ENCODE measurements around the gene ETV2. TPM values are rescaled to one million over a fixed set of nuclear protein-coding genes. Genes with fewer than 3 reads are reported as not detected.
"Not testable (repeated sequence)": the region's sequence is repeated elsewhere in the genome, so short reads cannot be mapped to it uniquely, and the experiment has no call there.

Gene ETV2
- polyA plus RNA-seq, 1 donor, result 3.4 TPM

- DNase-seq, result no peak
Measured at GRCh38 chr19:35657904-35658700, 16.6 kb downstream of the ETV2 start.

GRCh38 chr19:35661995-35662340 lies 20.4 kb downstream of the ETV2 start:
- no peak for DNase-seq

GRCh38 chr19:35663981-35664380 lies 22.4 kb downstream of the ETV2 start:
- DNase-seq, result no peak

- no peak for DNase-seq
Measured at GRCh38 chr19:35665157-35665556, 23.6 kb downstream of the ETV2 start.

GRCh38 chr19:35665604-35666003 lies 24.1 kb downstream of the ETV2 start:
- DNase-seq, result no peak

GRCh38 chr19:35666251-35666913 lies 24.8 kb downstream of the ETV2 start, which contains the start of gene UPK1A:
UPK1A (plus strand) TSS chr19:35666517; CDS start chr19:35666813, 296 bp downstream.
- DNase-seq, result no peak

GRCh38 chr19:35669566-35669965 lies 28.0 kb downstream of the ETV2 start:
- no peak for DNase-seq

GRCh38 chr19:35669974-35670373 lies 28.4 kb downstream of the ETV2 start:
- DNase-seq, result no peak

GRCh38 chr19:35670686-35671085 lies 29.1 kb downstream of the ETV2 start:
- DNase-seq, result no peak

GRCh38 chr19:35671818-35672217 lies 30.3 kb downstream of the ETV2 start:
- no peak for DNase-seq

GRCh38 chr19:35673121-35673804 lies 31.7 kb downstream of the ETV2 start:
- DNase-seq, result no peak

- no peak for DNase-seq
Measured at GRCh38 chr19:35675589-35676140, 34.1 kb downstream of the ETV2 start.

GRCh38 chr19:35689836-35690235 lies 48.3 kb downstream of the ETV2 start:
- no peak for DNase-seq

GRCh38 chr19:35691106-35691505 lies 49.6 kb downstream of the ETV2 start:
- DNase-seq, result not testable (repeated sequence)

- DNase-seq, result no peak
Measured at GRCh38 chr19:35692010-35692409, 50.5 kb downstream of the ETV2 start.

- no peak for DNase-seq
Measured at GRCh38 chr19:35693422-35693821, 51.9 kb downstream of the ETV2 start.

GRCh38 chr19:35693835-35694599 lies 52.5 kb downstream of the ETV2 start:
- DNase-seq, result peak; percentile 83

Other genes with a start within 250 kb of the ETV2 start
- gene FFAR2, start 193.5 kb upstream of the ETV2 start, polyA plus RNA-seq (ENCODE audit: insufficient read length), result 0.65 TPM
- gene KRTDAP, start 151.3 kb upstream of the ETV2 start, polyA plus RNA-seq (ENCODE audit: insufficient read length), result 6.6 TPM
- 4.2 TPM for gene DMKN, start 128.1 kb upstream of the ETV2 start, polyA plus RNA-seq (ENCODE audit: insufficient read length)
- gene SBSN, start 113.4 kb upstream of the ETV2 start, polyA plus RNA-seq (ENCODE audit: insufficient read length), result 0.74 TPM
- not detected for gene GAPDHS, start 108.3 kb upstream of the ETV2 start, polyA plus RNA-seq (ENCODE audit: insufficient read length)
- 48.9 TPM for gene TMEM147, start 96.1 kb upstream of the ETV2 start, polyA plus RNA-seq (ENCODE audit: insufficient read length)
- gene ATP4A, start 78.1 kb upstream of the ETV2 start, polyA plus RNA-seq (ENCODE audit: insufficient read length), result not detected
- gene PMIS2, start 55.6 kb upstream of the ETV2 start, polyA plus RNA-seq (ENCODE audit: insufficient read length), result not detected
- gene HAUS5, start 29.0 kb upstream of the ETV2 start, polyA plus RNA-seq (ENCODE audit: insufficient read length), result 13.7 TPM
- 50.1 TPM for gene RBM42, start 12.7 kb upstream of the ETV2 start, polyA plus RNA-seq (ENCODE audit: insufficient read length)
- 256 TPM for gene COX6B1, start 6.6 kb downstream of the ETV2 start, polyA plus RNA-seq (ENCODE audit: insufficient read length)
- 0.32 TPM for gene UPK1A, start 24.8 kb downstream of the ETV2 start, polyA plus RNA-seq (ENCODE audit: insufficient read length)
- 0.15 TPM for gene ZBTB32, start 62.8 kb downstream of the ETV2 start, polyA plus RNA-seq (ENCODE audit: insufficient read length)
- gene KMT2B, start 76.3 kb downstream of the ETV2 start, polyA plus RNA-seq (ENCODE audit: insufficient read length), result 24.6 TPM
- gene IGFLR1, start 100.7 kb downstream of the ETV2 start, polyA plus RNA-seq (ENCODE audit: insufficient read length), result 6.2 TPM
- 18.2 TPM for gene U2AF1L4, start 103.7 kb downstream of the ETV2 start, polyA plus RNA-seq (ENCODE audit: insufficient read length)
- 31.7 TPM for gene PSENEN, start 103.9 kb downstream of the ETV2 start, polyA plus RNA-seq (ENCODE audit: insufficient read length)
- gene LIN37, start 106.8 kb downstream of the ETV2 start, polyA plus RNA-seq (ENCODE audit: insufficient read length), result 8.9 TPM
- gene HSPB6, start 115.3 kb downstream of the ETV2 start, polyA plus RNA-seq (ENCODE audit: insufficient read length), result 816 TPM
- gene PROSER3, start 116.4 kb downstream of the ETV2 start, polyA plus RNA-seq (ENCODE audit: insufficient read length), result 16.3 TPM
- gene ARHGAP33, start 133.8 kb downstream of the ETV2 start, polyA plus RNA-seq (ENCODE audit: insufficient read length), result 19.9 TPM
- 0.12 TPM for gene PRODH2, start 171.1 kb downstream of the ETV2 start, polyA plus RNA-seq (ENCODE audit: insufficient read length)
- 0.71 TPM for gene NPHS1, start 210.8 kb downstream of the ETV2 start, polyA plus RNA-seq (ENCODE audit: insufficient read length)
- 0.31 TPM for gene KIRREL2, start 215.2 kb downstream of the ETV2 start, polyA plus RNA-seq (ENCODE audit: insufficient read length)
- 6.2 TPM for gene APLP1, start 226.8 kb downstream of the ETV2 start, polyA plus RNA-seq (ENCODE audit: insufficient read length)